HG03520 (cell line): ENCODE data around the gene PEG3.

Source experiments
- ATAC-seq: cut with Tn5 transposase; IDR thresholded peaks from one replicate; pipeline ENCODE4 v1.9.1; 2021; ENCODE audit warnings: mild to moderate bottlenecking, moderate library complexity; ENCODE audit not compliant: unreplicated experiment

PEG3 gene

GRCh38 chr19:56839652-56840450 is 675 bp downstream of the PEG3 start:
- ATAC-seq, result no peak

- no peak for ATAC-seq
Observed at GRCh38 chr19:56838909-56839651, 1.4 kb downstream of the PEG3 start.

GRCh38 chr19:56838024-56838908 is 2.3 kb downstream of the PEG3 start:
- no peak for ATAC-seq

GRCh38 chr19:56837492-56838023 is 3.0 kb downstream of the PEG3 start:
- no peak for ATAC-seq

GRCh38 chr19:56837004-56837403 is 3.5 kb downstream of the PEG3 start:
- no peak for ATAC-seq

GRCh38 chr19:56836059-56836458 is 4.5 kb downstream of the PEG3 start:
- no peak for ATAC-seq

- ATAC-seq, result no peak
Observed at GRCh38 chr19:56835401-56835800, 5.1 kb downstream of the PEG3 start.

- ATAC-seq, result no peak
Observed at GRCh38 chr19:56834564-56835375, 5.8 kb downstream of the PEG3 start.

GRCh38 chr19:56832352-56832928 is 8.1 kb downstream of the PEG3 start:
- ATAC-seq, result no peak

- ATAC-seq, result no peak
Observed at GRCh38 chr19:56831255-56831654, 9.3 kb downstream of the PEG3 start.

GRCh38 chr19:56829596-56829995 is 10.9 kb downstream of the PEG3 start:
- no peak for ATAC-seq

GRCh38 chr19:56827708-56828107 is 12.8 kb downstream of the PEG3 start:
- ATAC-seq, result no peak

GRCh38 chr19:56823956-56824355 is 16.6 kb downstream of the PEG3 start:
- no peak for ATAC-seq

- no peak for ATAC-seq
Observed at GRCh38 chr19:56823417-56823816, 17.1 kb downstream of the PEG3 start.

- ATAC-seq, result no peak
Observed at GRCh38 chr19:56822755-56823154, 17.8 kb downstream of the PEG3 start.

GRCh38 chr19:56821675-56822074 is 18.9 kb downstream of the PEG3 start:
- no peak for ATAC-seq

- ATAC-seq, result no peak
Observed at GRCh38 chr19:56821209-56821608, 19.3 kb downstream of the PEG3 start.

- ATAC-seq, result no peak
Observed at GRCh38 chr19:56819166-56819565, 21.4 kb downstream of the PEG3 start.

GRCh38 chr19:56814656-56815055 is 25.9 kb downstream of the PEG3 start:
- no peak for ATAC-seq

- no peak for ATAC-seq
Observed at GRCh38 chr19:56813531-56813930, 27.0 kb downstream of the PEG3 start.
